ENCODE results near the gene SELPLG.
"Not testable (repeated sequence)": the region's sequence is repeated elsewhere in the genome, so short reads cannot be mapped to it uniquely, and the experiment has no call there.

SELPLG gene, protein sequence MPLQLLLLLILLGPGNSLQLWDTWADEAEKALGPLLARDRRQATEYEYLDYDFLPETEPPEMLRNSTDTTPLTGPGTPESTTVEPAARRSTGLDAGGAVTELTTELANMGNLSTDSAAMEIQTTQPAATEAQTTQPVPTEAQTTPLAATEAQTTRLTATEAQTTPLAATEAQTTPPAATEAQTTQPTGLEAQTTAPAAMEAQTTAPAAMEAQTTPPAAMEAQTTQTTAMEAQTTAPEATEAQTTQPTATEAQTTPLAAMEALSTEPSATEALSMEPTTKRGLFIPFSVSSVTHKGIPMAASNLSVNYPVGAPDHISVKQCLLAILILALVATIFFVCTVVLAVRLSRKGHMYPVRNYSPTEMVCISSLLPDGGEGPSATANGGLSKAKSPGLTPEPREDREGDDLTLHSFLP

DNA sequence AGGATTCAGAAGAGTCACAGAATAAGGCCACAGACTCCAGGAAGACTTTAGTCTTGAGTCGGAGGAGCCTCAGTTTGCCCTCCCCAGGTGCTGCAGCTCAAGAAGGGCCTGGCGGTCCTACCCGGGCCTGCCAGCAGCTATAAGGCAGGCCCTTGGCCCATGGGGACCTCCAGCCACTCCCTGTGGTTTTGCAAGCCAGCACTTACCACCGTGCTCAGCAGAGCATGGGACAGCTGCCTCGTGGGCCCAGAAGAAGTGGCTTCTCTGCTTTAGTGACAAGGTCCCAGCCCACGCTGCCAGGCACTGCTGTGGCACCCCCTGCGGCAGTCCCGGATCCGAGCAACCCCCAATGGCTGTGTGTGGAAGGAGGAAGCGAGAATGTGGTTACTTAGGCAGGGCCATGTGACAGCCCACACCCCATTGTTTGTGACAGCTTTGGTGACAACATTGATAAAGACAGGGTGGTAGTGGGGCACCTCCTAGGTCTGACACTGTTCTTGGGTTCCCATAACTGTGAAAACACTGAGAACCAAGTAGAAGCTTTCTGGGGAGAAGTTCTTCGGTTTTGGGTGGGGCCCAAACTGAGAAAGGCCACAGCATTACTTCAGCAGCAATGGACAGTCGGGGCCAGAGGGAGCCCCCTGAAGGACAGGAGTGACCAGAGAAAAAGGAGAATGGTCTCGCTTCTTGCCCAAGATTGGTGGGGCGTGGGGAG is at the start of gene SELPLG:
TSS of gene SELPLG (minus strand) at position 361 of the 715 bp plus-strand sequence. CDS start 9,587 bp downstream, outside the sequence.
- peak; percentile 58 to 64 for DNase-seq (ENCODE audit: low read depth in 2 of 2)

DNA sequence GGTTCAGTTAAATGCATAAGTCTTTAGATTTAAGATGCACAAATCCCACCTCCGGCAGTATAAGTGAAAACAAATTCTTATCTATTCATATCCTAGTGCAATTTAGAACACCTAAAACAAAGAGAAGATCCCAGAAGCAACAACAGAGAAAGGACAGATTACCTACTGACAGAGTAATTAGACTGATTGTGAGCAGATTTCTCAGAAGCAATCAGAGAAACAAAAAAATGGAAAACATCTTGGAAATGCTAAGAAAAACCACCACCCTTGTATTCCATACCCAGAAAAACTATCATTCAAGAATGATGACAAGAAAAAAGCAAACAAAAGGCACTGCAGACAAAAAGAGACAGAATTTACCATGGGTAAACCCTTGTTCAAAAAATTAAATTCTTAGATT is 47.6 kb upstream of the SELPLG start:
- no peak for DNase-seq (ENCODE audit: low read depth in 2 of 2)

DNA sequence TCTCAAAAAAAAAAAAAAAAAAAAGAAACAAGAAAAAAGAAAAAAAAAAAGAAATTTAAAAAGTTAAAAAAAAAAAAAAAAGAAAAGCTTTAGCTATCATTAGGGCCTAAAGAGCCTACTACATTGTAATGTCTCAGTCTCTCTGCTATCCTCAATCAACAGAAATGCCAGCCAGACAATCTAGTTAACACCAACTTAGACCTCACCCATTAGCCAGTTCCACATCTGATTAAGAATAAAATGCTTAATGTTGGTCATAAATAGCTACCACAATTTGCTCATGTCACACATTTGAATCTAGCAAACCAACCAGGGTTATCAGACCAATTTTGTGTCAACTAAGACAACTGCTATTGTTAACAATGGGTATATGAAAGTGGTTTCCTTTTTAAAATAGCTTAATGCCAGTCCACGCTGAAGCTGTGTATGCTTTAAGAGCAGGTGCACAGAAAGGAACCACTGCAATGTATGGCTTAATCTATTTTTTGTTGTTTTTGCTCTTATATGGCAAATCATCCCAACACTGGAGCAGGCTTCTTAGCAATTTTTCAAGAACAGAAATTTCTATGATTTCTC is 45.5 kb upstream of the SELPLG start:
- no peak for DNase-seq (ENCODE audit: low read depth in 2 of 2)

DNA sequence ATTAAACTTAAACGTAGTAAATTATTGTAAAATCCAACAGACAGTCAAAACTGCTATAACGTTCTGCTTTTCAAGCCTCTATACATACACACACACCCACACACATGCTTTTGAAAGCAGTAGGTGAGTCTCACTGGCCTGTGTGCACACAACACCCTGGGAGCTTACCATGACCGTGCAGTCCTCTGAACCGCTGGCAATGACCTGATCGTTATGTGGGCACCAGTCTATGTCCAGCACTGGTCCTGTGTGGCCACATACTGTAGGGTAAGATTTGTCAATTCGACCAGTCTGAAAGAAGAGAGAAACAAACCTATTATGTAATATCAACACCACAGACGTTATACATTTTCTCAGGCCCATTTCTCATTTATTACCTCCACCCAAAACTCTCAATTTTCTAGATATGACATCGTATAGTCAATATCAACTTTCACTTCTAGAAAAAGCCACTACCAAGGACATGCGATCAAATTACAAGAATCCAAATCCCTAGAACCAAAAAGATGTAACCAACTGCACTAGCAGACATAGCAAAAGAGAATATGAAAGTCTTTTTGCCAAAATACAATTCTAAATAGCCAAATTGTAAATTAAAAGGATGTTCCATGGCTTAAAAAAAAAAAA is 44.5 kb upstream of the SELPLG start:
- DNase-seq (ENCODE audit: low read depth in 2 of 2) = no peak

DNA sequence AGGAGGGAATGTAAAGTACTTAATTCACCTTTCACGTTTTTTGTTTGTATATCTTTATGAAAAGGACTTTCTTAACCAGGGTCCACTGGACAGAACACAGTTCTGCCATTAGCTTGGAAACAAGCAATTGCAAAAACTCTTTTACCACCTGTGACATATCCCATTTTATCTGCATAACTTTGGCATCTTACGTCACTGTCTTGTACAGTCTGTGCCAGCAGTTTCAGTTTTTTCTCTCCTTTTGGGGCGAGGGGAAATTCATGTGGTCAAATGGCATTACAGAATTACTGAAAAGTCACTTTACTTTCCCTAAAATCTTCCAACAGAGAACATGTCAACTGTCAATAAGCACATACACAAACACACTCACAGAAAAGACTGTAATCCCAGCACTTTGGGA is 43.7 kb upstream of the SELPLG start:
- no peak for DNase-seq (ENCODE audit: low read depth in 2 of 2)

DNA sequence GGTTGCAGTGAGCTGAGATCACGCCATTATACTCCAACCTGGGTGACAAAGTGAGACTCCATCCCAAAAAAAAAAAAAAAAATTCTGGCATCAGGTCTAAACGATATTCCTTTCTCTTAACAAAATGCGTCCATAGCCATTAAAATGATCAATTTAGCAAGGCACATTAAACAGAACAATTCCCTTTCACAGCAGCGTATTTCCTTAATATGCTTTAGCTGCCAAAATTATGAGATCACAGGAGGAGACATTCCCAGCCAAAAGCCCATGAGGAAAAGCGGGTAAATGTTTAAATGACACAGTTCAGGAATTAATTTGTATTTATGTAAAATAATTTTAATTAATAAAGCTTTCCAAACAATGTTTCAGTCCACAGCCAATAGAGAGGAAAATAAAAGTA is 43.0 kb upstream of the SELPLG start:
- DNase-seq (ENCODE audit: low read depth in 2 of 2) = no peak

DNA sequence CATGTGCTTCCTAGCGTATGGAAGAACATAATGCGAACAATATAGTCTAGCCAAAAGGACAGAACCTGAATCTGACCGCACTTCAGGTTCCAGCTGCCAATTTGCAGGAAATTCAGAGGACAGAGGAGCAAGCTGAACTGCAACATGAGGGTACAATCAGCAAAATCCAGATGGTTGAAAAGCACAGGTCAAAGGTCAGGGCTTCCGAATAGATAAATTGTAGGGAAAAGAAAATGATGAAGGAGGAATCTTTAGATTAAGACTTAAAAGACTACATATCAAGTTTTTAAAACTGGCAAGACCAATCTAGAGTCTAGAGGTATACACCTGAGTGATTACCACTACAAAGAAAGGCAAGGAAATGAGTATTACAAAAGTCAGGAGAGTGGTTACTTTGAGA is 42.1 kb upstream of the SELPLG start:
- no peak for DNase-seq (ENCODE audit: low read depth in 2 of 2)

DNA sequence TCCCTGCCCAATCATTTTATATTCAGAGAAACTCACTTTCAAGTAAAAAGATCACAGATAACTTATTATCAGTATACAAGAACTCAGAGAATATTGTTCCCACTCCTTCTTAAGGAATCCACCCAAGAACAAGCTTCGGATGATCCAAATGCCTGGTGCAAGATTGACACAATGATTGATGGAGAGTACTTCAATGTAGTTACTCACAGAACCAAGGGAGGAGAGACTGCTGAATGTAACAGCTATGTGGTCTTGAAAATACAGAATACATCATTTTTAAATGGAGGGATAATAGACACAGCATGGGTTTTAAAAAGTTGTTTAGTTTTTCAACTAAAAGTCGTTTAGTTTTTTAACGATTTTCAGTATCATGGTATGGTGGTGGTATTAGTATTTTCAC is 38.4 kb upstream of the SELPLG start:
- DNase-seq (ENCODE audit: low read depth in 2 of 2) = no peak

DNA sequence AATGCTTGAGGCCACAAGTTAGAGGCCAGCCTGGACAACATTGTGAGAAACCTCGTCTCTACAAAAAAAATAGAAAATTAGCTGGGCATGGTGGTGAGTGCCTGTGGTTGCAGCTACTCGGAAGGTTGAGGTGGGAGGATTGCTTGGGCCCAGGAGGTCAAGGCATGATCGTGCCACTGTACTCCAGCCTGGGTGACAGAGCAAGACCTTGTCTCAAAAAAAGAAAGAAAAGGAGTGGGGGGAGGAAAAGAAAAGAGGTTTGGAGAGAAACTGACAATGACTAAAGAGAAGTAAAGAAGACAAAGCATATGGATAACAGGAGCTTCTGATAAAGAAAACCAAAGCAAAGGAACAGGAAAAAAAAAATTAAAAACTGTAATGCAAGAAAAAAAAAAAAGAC is 37.4 kb upstream of the SELPLG start:
- no peak for DNase-seq (ENCODE audit: low read depth in 2 of 2)

DNA sequence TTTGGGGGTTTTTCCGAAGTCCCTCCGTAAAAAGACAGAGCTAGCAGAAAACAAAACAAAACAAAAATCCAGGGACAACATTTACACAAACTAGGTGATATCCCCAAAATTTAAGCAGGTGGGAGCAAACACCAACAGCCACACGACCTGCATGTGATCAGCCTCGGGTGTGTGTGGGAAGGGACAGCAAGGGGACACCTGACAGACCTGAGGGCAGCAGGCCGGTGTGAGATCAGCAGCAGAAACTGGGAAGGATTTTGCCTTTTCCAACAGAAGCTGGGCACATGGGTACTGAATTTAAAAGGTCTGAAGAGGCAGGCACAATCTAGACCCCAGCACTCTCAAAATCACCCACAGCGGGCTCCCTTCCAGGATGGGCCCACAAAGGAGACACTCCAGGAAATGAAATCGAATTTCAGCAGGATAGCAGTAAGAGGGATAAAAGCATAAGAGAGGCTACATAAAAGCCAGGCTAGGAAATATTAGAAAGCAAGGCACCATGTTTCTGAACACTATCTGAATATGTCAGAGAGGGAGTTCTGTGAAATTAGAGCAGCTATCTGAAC is 36.5 kb upstream of the SELPLG start:
- DNase-seq (ENCODE audit: low read depth in 2 of 2) = no peak

DNA sequence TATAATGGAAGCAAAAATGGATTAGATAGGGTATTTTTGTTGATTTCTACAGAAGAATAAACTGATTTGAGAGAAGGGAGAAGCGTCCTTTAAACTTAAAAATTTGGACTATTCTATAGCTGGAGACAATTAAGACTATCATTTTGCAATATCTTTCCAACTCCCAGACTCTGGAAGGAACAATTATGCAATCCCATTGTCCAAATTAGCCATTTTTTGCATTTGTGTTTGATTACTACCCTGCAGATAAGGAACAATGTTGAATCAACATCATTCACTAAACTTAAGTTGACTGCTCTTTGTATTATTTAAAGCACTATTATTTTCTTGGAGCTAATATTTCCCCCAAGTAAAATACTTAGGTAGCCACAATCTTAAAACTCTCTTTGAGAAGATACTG is 34.8 kb upstream of the SELPLG start:
- DNase-seq (ENCODE audit: low read depth in 2 of 2) = no peak

DNA sequence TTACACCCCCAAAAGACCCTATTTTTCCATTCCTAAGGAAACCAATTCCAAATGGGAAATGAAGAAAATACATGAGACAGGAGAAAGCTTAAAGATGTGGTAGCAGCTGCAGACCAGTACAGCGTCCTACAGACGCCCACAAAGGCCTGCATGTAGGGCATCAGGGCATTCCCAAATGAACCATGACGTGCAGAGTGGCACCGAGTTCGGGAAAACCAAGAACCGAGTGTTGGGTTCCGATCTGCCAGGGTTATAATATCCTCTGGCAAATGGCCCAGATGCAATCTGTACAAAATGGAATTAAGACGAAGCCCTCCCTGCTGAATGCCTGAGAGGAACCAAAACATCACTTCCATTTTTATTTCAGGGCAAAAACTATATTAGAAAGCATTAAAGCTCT is 34.4 kb upstream of the SELPLG start:
- DNase-seq (ENCODE audit: low read depth in 2 of 2) = no peak

DNA sequence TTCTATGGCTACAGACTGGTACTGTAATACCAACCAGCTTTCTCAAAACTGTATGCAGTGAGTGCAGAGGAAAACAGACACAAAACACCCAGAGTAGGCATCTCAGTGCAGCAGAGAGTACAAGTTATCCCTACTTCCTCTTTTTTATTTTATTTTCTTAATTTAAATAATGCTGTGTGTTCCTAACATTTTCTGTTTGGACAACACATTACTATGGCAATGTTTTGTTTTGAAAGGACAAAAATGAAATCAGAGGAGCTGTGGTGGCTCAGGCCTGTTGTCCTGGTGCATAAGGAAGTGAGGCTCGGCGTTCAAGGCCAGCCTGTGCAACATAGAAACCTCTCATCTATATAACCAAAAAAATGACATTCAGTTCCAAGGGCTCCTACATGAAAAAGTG is 33.7 kb upstream of the SELPLG start:
- no peak for DNase-seq (ENCODE audit: low read depth in 2 of 2)

DNA sequence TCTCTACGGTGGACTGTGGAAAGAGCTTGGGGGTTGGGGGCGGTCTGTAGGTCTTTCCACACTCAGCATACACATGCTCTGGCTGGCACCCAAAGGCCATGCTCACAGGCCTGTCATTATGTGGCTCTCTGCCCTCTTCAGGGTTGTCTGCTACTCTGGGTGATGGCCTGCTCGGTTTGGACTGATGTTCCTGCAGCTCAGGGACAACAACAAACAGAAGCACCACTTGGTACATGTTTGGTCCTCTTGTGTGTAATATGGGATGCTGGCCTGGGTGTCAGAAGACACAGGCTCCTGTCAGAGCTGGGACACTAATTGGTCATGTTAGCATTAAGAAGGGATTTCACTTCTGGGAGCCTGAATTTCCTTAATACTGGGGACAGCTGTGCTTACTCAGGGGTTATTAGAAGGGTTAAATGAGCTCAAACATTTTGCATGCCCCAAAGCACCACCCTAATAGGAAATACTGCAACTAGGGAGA is 32.7 kb upstream of the SELPLG start:
- no peak for DNase-seq (ENCODE audit: low read depth in 2 of 2)

DNA sequence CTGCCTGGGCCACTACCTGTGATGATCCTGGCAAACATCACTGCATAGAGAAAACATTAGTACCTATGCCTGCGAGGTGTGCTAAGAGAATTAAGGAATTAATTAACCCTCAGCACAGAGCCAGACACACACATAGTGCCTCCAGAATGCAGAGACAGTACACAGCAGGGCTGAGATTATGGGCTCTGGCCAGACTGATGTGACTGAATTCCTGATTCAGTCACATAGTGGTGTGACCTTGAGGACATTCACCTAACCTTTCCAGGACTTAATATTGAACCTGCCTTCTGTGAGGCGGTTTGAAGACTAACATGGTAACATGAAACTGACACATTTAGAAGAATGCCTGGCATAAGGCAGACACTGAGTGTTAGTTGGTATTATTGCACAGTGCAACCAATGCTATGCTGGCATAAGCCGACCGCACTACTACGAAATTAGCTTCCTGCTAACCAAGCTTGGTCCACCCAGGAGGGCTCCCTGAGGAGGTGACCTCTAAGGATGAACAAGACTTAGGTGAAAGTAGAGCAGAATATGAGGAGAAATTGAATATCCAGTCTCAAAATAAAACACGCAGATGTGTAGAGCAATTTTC is 32.0 kb upstream of the SELPLG start:
- no peak for DNase-seq (ENCODE audit: low read depth in 2 of 2)

DNA sequence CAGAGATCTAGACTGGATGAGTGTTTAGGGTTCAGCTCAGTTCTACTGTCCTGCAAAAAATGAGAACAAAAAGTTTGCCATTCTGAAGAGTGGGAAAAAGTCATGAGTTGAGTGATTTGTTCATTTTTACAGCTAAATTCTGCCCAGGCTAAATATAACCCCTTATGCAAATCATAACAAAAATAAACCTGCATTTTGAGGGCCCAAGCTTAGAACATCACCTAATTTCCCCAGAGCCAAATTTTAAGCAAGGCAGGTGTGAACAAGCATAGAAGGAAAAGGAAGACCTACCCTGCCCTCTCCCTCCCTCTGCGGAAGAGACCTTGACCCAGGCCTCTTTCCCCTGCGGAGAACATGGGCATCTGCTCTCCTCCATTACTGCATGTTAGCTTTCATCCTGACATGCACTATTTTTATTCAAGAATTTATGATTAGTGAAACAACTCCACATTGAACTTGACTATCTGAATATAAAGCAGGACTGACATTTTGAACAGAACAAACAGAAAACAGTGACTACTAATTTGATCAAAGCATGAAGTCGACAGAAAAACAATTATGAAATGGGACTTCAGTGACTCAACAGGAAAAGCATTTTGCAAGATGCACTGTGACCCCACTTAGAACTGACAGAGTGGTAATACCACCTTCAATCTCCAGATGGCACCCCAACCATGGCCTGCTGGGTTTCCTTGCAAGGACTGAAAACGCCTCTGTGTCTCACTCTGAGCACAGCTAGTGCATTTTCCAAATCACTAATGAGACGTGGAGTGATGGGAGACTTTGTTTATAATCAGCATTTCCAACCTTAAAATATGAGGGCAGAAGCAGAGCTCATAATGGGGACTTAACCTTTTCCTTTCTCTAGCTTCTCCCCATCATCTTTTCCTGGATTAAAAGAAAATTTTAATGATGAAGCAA is 30.9 kb upstream of the SELPLG start:
- DNase-seq (ENCODE audit: low read depth in 2 of 2) = peak; percentile 51 to 80

DNA sequence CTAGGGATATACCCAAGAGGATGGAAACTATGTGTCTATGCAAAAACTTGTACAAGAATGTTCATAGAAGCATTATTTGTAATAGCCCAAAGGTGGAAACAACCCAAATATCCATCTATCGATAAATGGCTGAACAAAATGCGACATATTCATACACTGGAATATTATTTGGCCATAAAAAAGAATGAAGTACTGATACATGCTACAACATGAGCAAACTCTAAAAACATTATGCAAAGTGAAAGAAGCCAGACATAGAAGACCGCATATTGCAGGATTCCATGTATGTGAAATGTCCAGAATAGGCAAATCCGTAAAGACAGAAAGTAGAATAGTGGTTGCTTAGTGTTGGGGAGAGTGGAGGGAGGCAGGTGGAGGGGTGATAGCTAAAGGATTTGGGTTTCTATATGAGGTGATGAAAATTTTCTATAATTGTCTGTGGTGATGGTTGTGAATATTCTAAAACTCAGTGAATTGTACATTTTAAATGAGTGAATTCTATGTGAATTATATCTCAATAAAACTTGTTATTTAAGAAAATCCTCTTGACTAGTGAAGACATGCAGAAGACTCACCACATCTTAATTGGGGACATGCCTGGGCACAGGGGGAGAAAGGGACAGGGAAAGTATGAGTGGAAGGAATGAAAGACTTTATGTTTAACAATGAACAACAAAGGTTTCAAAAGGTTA is 29.8 kb upstream of the SELPLG start:
- no peak for DNase-seq (ENCODE audit: low read depth in 2 of 2)

DNA sequence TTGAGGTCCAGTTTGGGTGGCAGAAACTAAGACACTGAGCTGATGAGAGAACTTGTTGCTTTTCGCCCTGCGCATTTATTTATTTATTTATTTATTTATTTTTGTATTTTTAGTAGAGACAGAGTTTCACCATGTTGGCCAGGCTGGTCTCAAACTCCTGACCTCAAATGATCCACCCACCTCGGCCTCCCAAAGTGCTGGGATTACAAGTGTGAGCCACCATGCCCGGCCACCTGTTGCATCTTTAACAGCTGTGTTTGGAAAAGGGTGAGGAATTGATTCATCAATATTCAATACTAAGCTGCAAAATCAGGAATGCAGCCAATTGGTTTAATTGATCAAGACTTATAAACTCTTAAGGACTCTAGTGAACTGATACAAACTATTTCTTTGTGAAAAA is 24.4 kb upstream of the SELPLG start:
- not testable (repeated sequence) for DNase-seq (ENCODE audit: low read depth in 2 of 2)

DNA sequence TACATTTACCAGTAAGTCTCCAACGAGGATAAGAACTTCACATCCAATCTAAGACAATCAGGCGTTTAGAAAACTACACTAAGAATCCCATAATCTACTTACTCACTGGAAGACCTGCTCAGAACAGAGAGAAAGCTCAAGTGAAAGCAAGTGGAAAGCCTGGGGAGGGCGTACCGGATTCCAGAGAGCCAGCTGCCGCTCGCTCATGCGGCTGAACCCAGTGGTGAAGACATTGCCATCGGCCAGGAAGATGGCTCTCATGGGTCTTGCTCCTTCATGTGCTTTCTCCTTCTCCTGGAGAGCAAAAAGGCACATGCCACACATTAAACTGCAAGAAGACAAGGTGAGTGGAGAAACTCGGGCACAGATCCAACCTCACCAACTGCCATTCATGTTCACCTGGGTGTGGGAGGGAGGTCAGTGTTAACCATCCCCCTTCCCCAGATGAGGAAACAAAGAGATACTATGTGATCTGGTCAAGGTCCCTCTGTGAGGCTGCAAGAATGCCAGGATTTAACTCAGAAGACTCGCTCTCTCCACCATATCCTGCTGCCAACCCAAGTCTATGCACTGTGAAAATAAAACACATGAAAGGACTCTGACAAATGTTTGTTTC is 23.5 kb upstream of the SELPLG start:
- no peak for DNase-seq (ENCODE audit: low read depth in 2 of 2)

All from stimulated activated CD4-positive, alpha-beta T cell treated with anti-CD3 and anti-CD28 coated beads, Interleukin-1b, Interleukin-23, amount 100 ng/mL, for 4 hours (primary cell).